ENCODE data around the gene UBR4. TPM values are rescaled to one million over a fixed set of nuclear protein-coding genes. Genes with fewer than 3 reads are reported as not detected.

UBR4 gene
- total and polyA plus RNA-seq, 2 of the 8 experiments (the other 6 are each of a cell fraction or from before 2014, with no cell fraction given), result 139 to 152 TPM

- peaks cover 31 to 56% (median 52%) of the 10 kb centered on the region in 4 experiments for H3K36me3 ChIP-seq (ENCODE audit: control insufficient read depth in 2 of 4, insufficient read depth in 4 of 4, low read length in 3 of 4)
- POLR2A ChIA-PET (ENCODE audit: partially characterized antibody), result interaction anchor here (1.0 to 2.7 kb wide), 4 partner anchors 14 to 160 kb away, joined by 3 to 7 read pairs (median 4); no protein-coding TSS in a partner anchor
- TF ChIP-seq SP4 (IDR thresholded peaks at IDR 0.05; ENCODE audit: low read length) (no peak), JUN (IDR thresholded peaks at IDR 0.05; ENCODE audit: low read depth, low read length) (no peak), GABPA (IDR thresholded peaks at IDR 0.05; ENCODE audit: borderline replicate concordance, insufficient read depth, low read length) (no peak), BACH1 (IDR thresholded peaks at IDR 0.05; ENCODE audit: low read length) (no peak), TAF7 (optimal IDR thresholded peaks at IDR 0.05; ENCODE audit: borderline replicate concordance, low read depth, low read length) (no peak), EZH2 (IDR thresholded peaks at IDR 0.05; ENCODE audit: low read depth, low read length, severe bottlenecking) (no peak), EGR1 (IDR thresholded peaks at IDR 0.05; ENCODE audit: borderline replicate concordance, low read depth, low read length) (no peak), TEAD4 (IDR thresholded peaks at IDR 0.05; ENCODE audit: low read depth, low read length) (no peak), CTBP2 (IDR thresholded peaks at IDR 0.05; ENCODE audit: borderline replicate concordance, insufficient read depth, insufficient read length, low read length) (no peak)
- TF ChIP-seq, protein P1, sequence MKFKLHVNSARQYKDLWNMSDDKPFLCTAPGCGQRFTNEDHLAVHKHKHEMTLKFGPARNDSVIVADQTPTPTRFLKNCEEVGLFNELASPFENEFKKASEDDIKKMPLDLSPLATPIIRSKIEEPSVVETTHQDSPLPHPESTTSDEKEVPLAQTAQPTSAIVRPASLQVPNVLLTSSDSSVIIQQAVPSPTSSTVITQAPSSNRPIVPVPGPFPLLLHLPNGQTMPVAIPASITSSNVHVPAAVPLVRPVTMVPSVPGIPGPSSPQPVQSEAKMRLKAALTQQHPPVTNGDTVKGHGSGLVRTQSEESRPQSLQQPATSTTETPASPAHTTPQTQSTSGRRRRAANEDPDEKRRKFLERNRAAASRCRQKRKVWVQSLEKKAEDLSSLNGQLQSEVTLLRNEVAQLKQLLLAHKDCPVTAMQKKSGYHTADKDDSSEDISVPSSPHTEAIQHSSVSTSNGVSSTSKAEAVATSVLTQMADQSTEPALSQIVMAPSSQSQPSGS (IDR thresholded peaks at IDR 0.05; ENCODE audit: low read length), result no peak
These were observed 136.5 kb downstream of the UBR4 start for GRCh38 chr1:19073311-19074186.

More at GRCh38 chr1:19073311-19074186, 136.5 kb downstream of the UBR4 start:
- peaks cover 0 to 6% (median 2%) of the 10 kb centered on the region in 4 experiments; a peak in 4 of 7 replicates for H3K4me1 ChIP-seq (replicated peaks in 1 of 4; ENCODE audit: control insufficient read depth in 3 of 4, insufficient read depth in 4 of 4, low read length in 3 of 4)
- no peak overlapping the region for H2BK20ac ChIP-seq (ENCODE audit: low read length)
- H3K9me3 ChIP-seq (ENCODE audit: insufficient read depth in 2 of 2, low read depth in 1 of 2, low read length in 1 of 2), result no peaks in the 10 kb centered on the region
- no peak overlapping the region for H2BK5ac ChIP-seq (ENCODE audit: low read depth, low read length)
- H3K4ac ChIP-seq (replicated peaks; ENCODE audit: insufficient read length, low read depth, low read length), result no peak overlapping the region
- H3K4me2 ChIP-seq (ENCODE audit: insufficient read depth in 1 of 2, low read depth in 2 of 2, low read length in 2 of 2), result no peak overlapping the region
- no peak overlapping the region for H2BK15ac ChIP-seq (ENCODE audit: low read length)
- no peak overlapping the region for H3K18ac ChIP-seq (ENCODE audit: extremely low read depth, low read length)
- CTCF ChIA-PET (ENCODE audit: partially characterized antibody), result interaction anchor here (0.6 to 8.6 kb wide), 12 partner anchors 15 to 795 kb away, joined by 3 to 59 read pairs (median 6); no protein-coding TSS in a partner anchor
- no peak overlapping the region for H3K9ac ChIP-seq (replicated peaks in 1 of 4; ENCODE audit: extremely low read depth in 1 of 4, low read depth in 3 of 4, low read length in 3 of 4)
- H2AFZ ChIP-seq (ENCODE audit: low read length), result no peak overlapping the region
- H3K79me1 ChIP-seq (ENCODE audit: low read depth, low read length), result no peaks in the 10 kb centered on the region
- H3K23ac ChIP-seq (ENCODE audit: insufficient read length), result no peak overlapping the region
- no peak overlapping the region for H2AK5ac ChIP-seq (ENCODE audit: low read depth, low read length)
- H3K27ac ChIP-seq (ENCODE audit: low read depth, low read length), result no peak overlapping the region
- H3K56ac ChIP-seq (replicated peaks; ENCODE audit: insufficient read length, low read depth, low read length), result no peak overlapping the region
- peaks cover 2 to 3% of the 10 kb centered on the region in 2 experiments for H4K20me1 ChIP-seq (replicated peaks in 1 of 2; ENCODE audit: control insufficient read depth in 1 of 2, insufficient read depth in 2 of 2, low read length in 2 of 2)
- no peak overlapping the region for H3K4me3 ChIP-seq (ENCODE audit: extremely low read depth in 1 of 4, insufficient read depth in 2 of 4, low read depth in 3 of 4, low read length in 4 of 4)
- no peak overlapping the region for H4K5ac ChIP-seq (ENCODE audit: insufficient read length, low read depth, low read length)
- no peak overlapping the region for H2BK12ac ChIP-seq (ENCODE audit: low read depth, low read length)
- DNase-seq (ENCODE audit: low read depth in 1 of 2, low spot score in 2 of 2), result no peak
- no peak overlapping the region for H2BK120ac ChIP-seq (replicated peaks; ENCODE audit: low read depth, low read length)
- no peak for FAIRE-seq
- no peaks in the 10 kb centered on the region for H3K27me3 ChIP-seq (replicated peaks in 1 of 4; ENCODE audit: control insufficient read depth in 3 of 4, extremely low read depth in 1 of 4, insufficient read depth in 3 of 4, low read length in 3 of 4)
- no peak overlapping the region for H4K8ac ChIP-seq (ENCODE audit: extremely low read depth, insufficient read depth, low read length)
- H4K91ac ChIP-seq (replicated peaks; ENCODE audit: insufficient read length, low read length), result no peak overlapping the region
- H3K14ac ChIP-seq (ENCODE audit: insufficient read length), result no peak overlapping the region
- WGBS, 2 experiments (ENCODE audit: extremely low coverage in 1 of 2, insufficient coverage in 1 of 2, insufficient read length in 1 of 2, insufficient replicate concordance in 2 of 2, low coverage in 1 of 2, low lambda C conversion rate in 2 of 2, missing lambda C conversion rate in 1 of 2), result 88% methylated on average over 23 of the region's 23 CpGs; no CpG with 5 or more reads in 1 of the 2 experiments
- no peaks in the 10 kb centered on the region for H3K79me2 ChIP-seq (ENCODE audit: control insufficient read depth in 1 of 2, insufficient read depth in 2 of 2, low read length in 2 of 2)
- no peaks in the 10 kb centered on the region for H3K23me2 ChIP-seq (ENCODE audit: low read depth, low read length)
